NCI-H1694 (cell line): ENCODE data around the gene PITPNM3.

ENCODE experiments used
- DNase-seq: peaks from one replicate; lab custom pipeline; 2025; lab: John Stamatoyannopoulos, UW

Gene PITPNM3

GRCh38 chr17:6479622-6480302 lies 76.6 kb downstream of the PITPNM3 start:
- DNase-seq: no peak

GRCh38 chr17:6478486-6478885 lies 77.9 kb downstream of the PITPNM3 start:
- DNase-seq: no peak

- DNase-seq: no peak
Measured at GRCh38 chr17:6477831-6478383, 78.4 kb downstream of the PITPNM3 start.

GRCh38 chr17:6476810-6477179 lies 79.6 kb downstream of the PITPNM3 start:
- DNase-seq: no peak

GRCh38 chr17:6476076-6476809 lies 80.1 kb downstream of the PITPNM3 start:
- no peak for DNase-seq

GRCh38 chr17:6475411-6475810 lies 80.9 kb downstream of the PITPNM3 start:
- DNase-seq: peak; percentile 85

GRCh38 chr17:6474906-6475305 lies 81.4 kb downstream of the PITPNM3 start:
- DNase-seq: peak; percentile 26

- no peak for DNase-seq
Measured at GRCh38 chr17:6474376-6474775, 82.0 kb downstream of the PITPNM3 start.

- DNase-seq: peak; percentile 39
Measured at GRCh38 chr17:6473128-6473767, 83.1 kb downstream of the PITPNM3 start.

GRCh38 chr17:6472517-6472916 lies 83.8 kb downstream of the PITPNM3 start:
- no peak for DNase-seq

- DNase-seq: no peak
Measured at GRCh38 chr17:6471531-6472465, 84.6 kb downstream of the PITPNM3 start.

GRCh38 chr17:6470751-6471521 lies 85.4 kb downstream of the PITPNM3 start:
- DNase-seq: no peak

GRCh38 chr17:6470146-6470718 lies 86.1 kb downstream of the PITPNM3 start:
- no peak for DNase-seq

- no peak for DNase-seq
Measured at GRCh38 chr17:6468051-6468790, 88.1 kb downstream of the PITPNM3 start.

GRCh38 chr17:6467567-6467966 lies 88.8 kb downstream of the PITPNM3 start:
- DNase-seq: no peak

GRCh38 chr17:6465206-6466003 lies 91.0 kb downstream of the PITPNM3 start:
- DNase-seq: no peak

GRCh38 chr17:6464446-6465041 lies 91.8 kb downstream of the PITPNM3 start:
- no peak for DNase-seq

- DNase-seq: no peak
Measured at GRCh38 chr17:6463616-6464445, 92.5 kb downstream of the PITPNM3 start.
